Activated CD4-positive, alpha-beta T cell treated with anti-CD3 and anti-CD28 coated beads, Interleukin-2, amount 50 U/mL, for 48 hours (primary cell): Measurements from ENCODE around the gene CFAP299.
"Not testable (repeated sequence)": the region's sequence is repeated elsewhere in the genome, so short reads cannot be mapped to it uniquely, and the experiment has no call there.

ENCODE experiments used
- DNase-seq, 2 experiments: peaks; one replicate each; pipeline ENCODE4 v3.0.0-alpha.2; 2020

CFAP299 gene

GRCh38 chr4:80740375-80740774 lies 404.8 kb downstream of the CFAP299 start:
- DNase-seq = no peak

GRCh38 chr4:80749558-80749957 lies 414.0 kb downstream of the CFAP299 start:
- not testable (repeated sequence) for DNase-seq

- DNase-seq = no peak
Measured at GRCh38 chr4:80751200-80751599, 415.7 kb downstream of the CFAP299 start.

GRCh38 chr4:80767944-80768343 lies 432.4 kb downstream of the CFAP299 start:
- no peak for DNase-seq

- DNase-seq = no peak
Measured at GRCh38 chr4:80776168-80776567, 440.6 kb downstream of the CFAP299 start.

- no peak for DNase-seq
Measured at GRCh38 chr4:80781431-80781830, 445.9 kb downstream of the CFAP299 start.

GRCh38 chr4:80787306-80787705 lies 451.8 kb downstream of the CFAP299 start:
- DNase-seq = no peak

- DNase-seq = no peak
Measured at GRCh38 chr4:80788798-80789197, 453.3 kb downstream of the CFAP299 start.

GRCh38 chr4:80790152-80790551 lies 454.6 kb downstream of the CFAP299 start:
- DNase-seq = no peak

GRCh38 chr4:80793660-80794059 lies 458.1 kb downstream of the CFAP299 start:
- DNase-seq = not testable (repeated sequence)

- DNase-seq = no peak
Measured at GRCh38 chr4:80798082-80798481, 462.6 kb downstream of the CFAP299 start.

GRCh38 chr4:80800719-80801118 lies 465.2 kb downstream of the CFAP299 start:
- DNase-seq = peak in 1 of 2 experiments; percentile 5

GRCh38 chr4:80803337-80803736 lies 467.8 kb downstream of the CFAP299 start:
- DNase-seq = no peak

- DNase-seq = no peak
Measured at GRCh38 chr4:80806472-80806871, 470.9 kb downstream of the CFAP299 start.

GRCh38 chr4:80809039-80809729 lies 473.7 kb downstream of the CFAP299 start:
- DNase-seq = no peak

- DNase-seq = no peak
Measured at GRCh38 chr4:80811406-80811805, 475.9 kb downstream of the CFAP299 start.

GRCh38 chr4:80812145-80812544 lies 476.6 kb downstream of the CFAP299 start:
- DNase-seq = no peak

GRCh38 chr4:80814266-80814665 lies 478.7 kb downstream of the CFAP299 start:
- DNase-seq = no peak

GRCh38 chr4:80831383-80832361 lies 496.1 kb downstream of the CFAP299 start:
- DNase-seq = no peak

- no peak for DNase-seq
Measured at GRCh38 chr4:80839281-80839680, 503.8 kb downstream of the CFAP299 start.

GRCh38 chr4:80839792-80840191 lies 504.3 kb downstream of the CFAP299 start:
- DNase-seq = no peak

GRCh38 chr4:80840396-80840795 lies 504.9 kb downstream of the CFAP299 start:
- DNase-seq = no peak

GRCh38 chr4:80841587-80842281 lies 506.2 kb downstream of the CFAP299 start:
- DNase-seq = no peak
